B cell (primary cell): ENCODE data around the gene ESPNL. TPM values are rescaled to one million over a fixed set of nuclear protein-coding genes. Genes with fewer than 3 reads are reported as not detected.

ENCODE experiments used
- ATAC-seq: fragments of 200-7000 bp; cut with Tn5 transposase; one replicate; pipeline ENCODE4 v1.10.0; 2021; ENCODE audit warnings: low read depth, mild to moderate bottlenecking, moderate number of reproducible peaks, moderate library complexity
- CTCF ChIA-PET: fragments of 350-600 bp; sonication (Branson Sonifier 250); formaldehyde crosslinking; loops from one replicate; lab custom pipeline; 2021; ENCODE audit warnings: antibody characterized with exemption, inconsistent platforms; lab: Charles Lee
- POLR2A ChIA-PET: fragments of 350-600 bp; sonication (Branson Sonifier 250); formaldehyde crosslinking; loops from one replicate; lab custom pipeline; 2021; ENCODE audit warnings: antibody characterized with exemption; lab: Charles Lee
- DNase-seq: peaks from one replicate; pipeline ENCODE4 v3.0.0; 2013
- H2AFZ ChIP-seq: 2 replicates; pipeline ENCODE4 v1.6.1; 2012; ENCODE audit warnings: mild to moderate bottlenecking, low read depth, low read length; ENCODE audit not compliant: insufficient read depth, poor library complexity, severe bottlenecking
- H3K27ac ChIP-seq, 2 donors: 1 replicate in 1 of 2; 2 replicates in 1 of 2; pipeline ENCODE4 v1.5.1; 2012 to 2013; ENCODE audit warnings: low read length in 2 of 2, mild to moderate bottlenecking in 2 of 2, moderate library complexity in 1 of 2
- H3K27me3 ChIP-seq, 4 experiments: fragments of 200-600 bp in 1 of 4; sonication (generic) in 1 of 4; replicated peaks in 1 of 4; 1 replicate in 2 of 4; 2 replicates in 2 of 4; pipeline versions ENCODE4 v1.6.1 to v1.7.0; 2013 to 2016; ENCODE audit warnings: low read length in 3 of 4, mild to moderate bottlenecking in 2 of 4, mixed read lengths in 1 of 4, moderate library complexity in 1 of 4; ENCODE audit not compliant: insufficient read depth in 4 of 4, control insufficient read depth in 3 of 4; ENCODE audit errors: control extremely low read depth in 1 of 4
- H3K36me3 ChIP-seq, 2 experiments: replicated peaks in 1 of 2; 1 replicate in 1 of 2; 2 replicates in 1 of 2; pipeline versions ENCODE4 v1.6.1 to v1.7.1; 2013; ENCODE audit warnings: low read length in 1 of 2; ENCODE audit not compliant: insufficient read depth in 2 of 2, control insufficient read depth in 1 of 2; ENCODE audit errors: control extremely low read depth in 1 of 2, extremely low read depth in 1 of 2
- H3K4me1 ChIP-seq, 2 donors: fragments of 200-600 bp in 1 of 2; sonication (generic) in 1 of 2; 1 replicate in 1 of 2; 2 replicates in 1 of 2; pipeline versions ENCODE4 v1.5.1 to v1.6.1; 2013 to 2017; ENCODE audit warnings: low read length in 2 of 2; ENCODE audit not compliant: control insufficient read depth in 2 of 2, insufficient read depth in 2 of 2
- H3K4me2 ChIP-seq: replicated peaks from 2 replicates; pipeline ENCODE3; 2012; ENCODE audit warnings: mild to moderate bottlenecking, low read depth, low read length; ENCODE audit not compliant: poor library complexity, severe bottlenecking
- H3K4me3 ChIP-seq, 5 experiments: fragments of 200-600 bp in 1 of 5; sonication (generic) in 1 of 5; 1 replicate in 3 of 5; 2 replicates in 2 of 5; pipeline versions ENCODE4 v1.5.1 to v1.7.0; 2011 to 2016; ENCODE audit warnings: low read length in 4 of 5, mild to moderate bottlenecking in 4 of 5, low read depth in 2 of 5, control low read depth in 1 of 5, moderate library complexity in 1 of 5; ENCODE audit not compliant: insufficient read depth in 1 of 5; ENCODE audit errors: control extremely low read depth in 1 of 5, extremely low read depth in 1 of 5
- H3K79me2 ChIP-seq: fragments of 200-600 bp; sonication (generic); one replicate; pipeline ENCODE4 v1.6.0; 2016; ENCODE audit warnings: low read length; ENCODE audit not compliant: control insufficient read depth, insufficient read depth
- H3K9ac ChIP-seq: fragments of 200-600 bp; sonication (generic); 2 replicates; pipeline ENCODE4 v1.6.1; 2017; ENCODE audit warnings: mild to moderate bottlenecking, low read length, moderate library complexity
- H3K9me3 ChIP-seq, 3 donors: one replicate each; pipeline versions ENCODE4 v1.6.1 to v1.7.1; 2013; ENCODE audit warnings: low read length in 2 of 3; ENCODE audit not compliant: control insufficient read depth in 2 of 3, insufficient read depth in 1 of 3; ENCODE audit errors: control extremely low read depth in 1 of 3
- H4K20me1 ChIP-seq: 2 replicates; pipeline ENCODE4 v1.6.0; 2012; ENCODE audit warnings: mild to moderate bottlenecking, low read length; ENCODE audit not compliant: insufficient read depth, control insufficient read depth, poor library complexity, severe bottlenecking
- H3K27ac Mint-ChIP-seq: one replicate; pipeline ENCODE4 v1.8.0; 2021; ENCODE audit warnings: mixed read lengths
- H3K27me3 Mint-ChIP-seq: one replicate; pipeline ENCODE4 v1.8.0; 2021; ENCODE audit warnings: mixed read lengths
- H3K4me1 Mint-ChIP-seq: one replicate; pipeline ENCODE4 v1.8.0; 2021; ENCODE audit warnings: mixed read lengths
- H3K4me3 Mint-ChIP-seq: one replicate; pipeline ENCODE4 v1.8.0; 2021; ENCODE audit warnings: mixed read lengths
- H3K9me3 Mint-ChIP-seq: one replicate; pipeline ENCODE4 v1.8.0; 2022; ENCODE audit warnings: mixed read lengths; ENCODE audit not compliant: insufficient read depth
- CTCF ChIP-seq: fragments of 200-600 bp; IDR thresholded peaks from one replicate; pipeline ENCODE4 v1.8.0; 2022; ENCODE audit warnings: antibody characterized with exemption, mild to moderate bottlenecking
- EZH2 ChIP-seq: IDR thresholded peaks from 2 replicates; pipeline ENCODE4 v1.6.1; 2012; ENCODE audit warnings: borderline replicate concordance, low read depth, mild to moderate bottlenecking, moderate library complexity, low read length; ENCODE audit not compliant: insufficient read depth, poor library complexity, severe bottlenecking
- WGBS: methylation state at CpG from one replicate; pipeline ENCODE4 v1.1.5; 2013; ENCODE audit warnings: missing lambda C conversion rate; ENCODE audit not compliant: insufficient coverage; 5-methylcytosine and 5-hydroxymethylcytosine counted together
- intact Hi-C: fragments of 100-400 bp; cut with micrococcal nuclease; formaldehyde crosslinking; loops from one replicate; pipeline ENCODE4 v1.10.0; 2022
- polyA plus RNA-seq: library from polyadenylated mRNA; depleted of rRNA; stranded (reverse); fragments of >200 nt; gene quantifications from 2 replicates; pipeline ENCODE4 v1.2.3, GENCODE V29; 2012
- total RNA-seq, 2 donors: library from RNA; stranded (reverse); fragments of 120-200 nt in 1 of 2; gene quantifications; 1 replicate in 1 of 2; 2 replicates in 1 of 2; pipeline versions ENCODE4 v1.2.3 to v1.2.4, GENCODE V29; 2013 to 2022

ESPNL gene
- total and polyA plus RNA-seq, 2 donors (not counting 1 experiment from before 2014, with no cell fraction given): 1.6 to 2.5 TPM

DNA sequence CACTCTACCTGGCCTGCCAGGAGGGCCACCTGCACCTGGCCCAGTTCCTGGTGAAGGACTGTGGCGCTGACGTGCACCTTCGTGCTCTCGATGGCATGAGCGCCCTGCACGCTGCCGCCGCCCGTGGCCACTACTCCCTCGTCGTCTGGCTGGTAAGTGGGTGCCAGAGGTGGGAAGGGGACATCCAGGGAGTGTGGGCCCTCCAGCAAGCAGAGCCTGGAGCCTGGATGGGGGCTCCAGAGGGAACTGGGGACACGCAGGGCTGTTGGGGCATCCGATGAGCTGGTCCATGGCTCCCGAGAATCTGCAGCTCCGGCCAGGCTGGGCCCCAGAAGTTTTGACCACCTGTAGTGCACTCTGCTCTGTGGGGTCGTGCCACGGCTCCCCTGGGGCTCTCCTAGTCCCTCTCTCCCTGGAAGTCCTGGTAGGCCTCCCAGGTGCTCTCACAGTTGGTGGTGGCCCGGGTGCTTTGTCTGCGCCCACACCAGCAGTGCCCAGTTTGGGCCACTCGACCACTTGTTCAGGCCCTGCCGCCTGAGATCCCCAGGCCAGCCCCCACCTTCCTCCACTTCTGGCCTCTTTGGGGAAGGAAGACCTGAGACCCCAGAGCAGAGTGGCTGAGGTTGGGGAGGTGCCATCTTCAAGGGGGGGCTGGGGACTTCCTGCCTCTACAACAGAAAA, 4.7 kb downstream of the ESPNL start:
- H3K9me3 ChIP-seq: peaks cover 0 to 9% (median 0%) of the 10 kb centered on the region in 3 donors
- DNase-seq (no peak), ATAC-seq (no peak)
- Mint-ChIP-seq H3K4me3 (no peak overlapping the region), H3K27me3 (no peaks in the 10 kb centered on the region), H3K9me3 (no peaks in the 10 kb centered on the region), H3K4me1 (peaks cover 30% of the 10 kb centered on the region), H3K27ac (no peak overlapping the region)
- 90% methylated on average over 21 of the region's 21 CpGs for WGBS
- H3K27ac ChIP-seq: no peak overlapping the region
- H3K27me3 ChIP-seq: no peaks in the 10 kb centered on the region
- H3K79me2 ChIP-seq: no peaks in the 10 kb centered on the region
- TF ChIP-seq CTCF (no peak), EZH2 (no peak)
- no peaks in the 10 kb centered on the region for H4K20me1 ChIP-seq
- peaks cover 37 to 50% of the 10 kb centered on the region in 2 donors for H3K4me1 ChIP-seq
- intact Hi-C loops: no loop called here
- ChIA-PET POLR2A (no interaction called here), CTCF (no interaction called here)
- no peak overlapping the region for H3K4me3 ChIP-seq
- H2AFZ ChIP-seq: no peak overlapping the region
- H3K4me2 ChIP-seq: no peak overlapping the region
- no peaks in the 10 kb centered on the region for H3K36me3 ChIP-seq
- no peak overlapping the region for H3K9ac ChIP-seq
